RPMI7951 (cell line): ENCODE measurements around the gene PRPF4. TPM values are rescaled to one million over a fixed set of nuclear protein-coding genes. Genes with fewer than 3 reads are reported as not detected.
"Not testable (repeated sequence)": the region's sequence is repeated elsewhere in the genome, so short reads cannot be mapped to it uniquely, and the experiment has no call there.

Experiments
- DNase-seq: peaks from one replicate; pipeline ENCODE4 v3.0.0-alpha.2; 2012; ENCODE audit warnings: low read depth
- total RNA-seq: library from RNA; depleted of rRNA; stranded (reverse); fragments of >200 nt; shearing (Covaris generic); gene quantifications from 2 replicates; pipeline ENCODE4 v1.2.3, GENCODE V29; 2014; rRNA removed

PRPF4 gene
- total RNA-seq: 35.8 and 40.4 TPM in 2 replicates

GRCh38 chr9:113275157-113276131 lies at the start of gene PRPF4, which contains the start of gene CDC26:
Gene PRPF4, plus strand, starts transcription at chr9:113275658. Its CDS starts 86 bp downstream, at chr9:113275744.
Gene CDC26, minus strand, starts transcription at chr9:113275572. Its CDS starts 3,065 bp downstream, at chr9:113272507.
- DNase-seq: peak; percentile 96

GRCh38 chr9:113227436-113227835 lies 48.0 kb upstream of the PRPF4 start:
- no peak for DNase-seq

GRCh38 chr9:113228130-113228665 lies 47.3 kb upstream of the PRPF4 start:
- no peak for DNase-seq

- DNase-seq: no peak
Measured at GRCh38 chr9:113231701-113232100, 43.8 kb upstream of the PRPF4 start.

- not testable (repeated sequence) for DNase-seq
Measured at GRCh38 chr9:113235701-113236255, 39.7 kb upstream of the PRPF4 start.

GRCh38 chr9:113237026-113237425 lies 38.4 kb upstream of the PRPF4 start:
- no peak for DNase-seq

- DNase-seq: no peak
Measured at GRCh38 chr9:113238202-113238858, 37.1 kb upstream of the PRPF4 start.

GRCh38 chr9:113238859-113239232 lies 36.6 kb upstream of the PRPF4 start:
- DNase-seq: no peak

- DNase-seq: no peak
Measured at GRCh38 chr9:113241161-113241560, 34.3 kb upstream of the PRPF4 start.

GRCh38 chr9:113244556-113244955 lies 30.9 kb upstream of the PRPF4 start:
- DNase-seq: no peak

GRCh38 chr9:113245894-113246293 lies 29.6 kb upstream of the PRPF4 start:
- DNase-seq: no peak

GRCh38 chr9:113246928-113247327 lies 28.5 kb upstream of the PRPF4 start:
- no peak for DNase-seq

- no peak for DNase-seq
Measured at GRCh38 chr9:113247640-113248039, 27.8 kb upstream of the PRPF4 start.

- DNase-seq: not testable (repeated sequence)
Measured at GRCh38 chr9:113249661-113250060, 25.8 kb upstream of the PRPF4 start.

- DNase-seq: no peak
Measured at GRCh38 chr9:113250807-113251206, 24.7 kb upstream of the PRPF4 start.

- DNase-seq: no peak
Measured at GRCh38 chr9:113254991-113255390, 20.5 kb upstream of the PRPF4 start.

- DNase-seq: no peak
Measured at GRCh38 chr9:113255438-113255837, 20.0 kb upstream of the PRPF4 start.

- no peak for DNase-seq
Measured at GRCh38 chr9:113257863-113258262, 17.6 kb upstream of the PRPF4 start.

GRCh38 chr9:113258282-113258681 lies 17.2 kb upstream of the PRPF4 start:
- no peak for DNase-seq

- DNase-seq: peak; percentile 72
Measured at GRCh38 chr9:113261917-113262671, 13.4 kb upstream of the PRPF4 start.

GRCh38 chr9:113266174-113266573 lies 9.3 kb upstream of the PRPF4 start:
- DNase-seq: no peak
